H1 (cell line): ENCODE measurements around the gene RAB30. TPM values are rescaled to one million over a fixed set of nuclear protein-coding genes. Genes with fewer than 3 reads are reported as not detected.

Source experiments
- CTCF ChIA-PET: fragments of 300-600 bp; sonication (Branson Sonifier 250); formaldehyde crosslinking; loops from one replicate; lab custom pipeline; 2021; ENCODE audit not compliant: partially characterized antibody; lab: Charles Lee
- POLR2A ChIA-PET: fragments of 300-600 bp; sonication (Branson Sonifier 250); formaldehyde crosslinking; loops from one replicate; lab custom pipeline; 2021; ENCODE audit warnings: inconsistent platforms; ENCODE audit not compliant: partially characterized antibody; lab: Charles Lee
- DNase-seq, 2 experiments: peaks; one replicate each; pipeline versions ENCODE4 v3.0.0 to v3.0.0-alpha.2; 2010 to 2022; ENCODE audit warnings: low spot score in 2 of 2, low read depth in 1 of 2, mixed read lengths in 1 of 2
- FAIRE-seq: peaks from 2 replicates; lab custom pipeline; 2011; peaks lifted over from hg19 to GRCh38; lab: Jason Lieb, UNC
- H2AFZ ChIP-seq: 2 replicates; pipeline ENCODE4 v1.8.1; 2012; ENCODE audit warnings: low read length, inconsistent platforms
- H2AK5ac ChIP-seq: 2 replicates; pipeline ENCODE4 v1.6.1; 2013; ENCODE audit warnings: low read depth, low read length
- H2BK120ac ChIP-seq: replicated peaks from 2 replicates; pipeline ENCODE3; 2013; ENCODE audit warnings: low read depth, low read length, inconsistent platforms
- H2BK12ac ChIP-seq: 2 replicates; pipeline ENCODE4 v1.6.1; 2013; ENCODE audit warnings: low read depth, low read length
- H2BK15ac ChIP-seq: 2 replicates; pipeline ENCODE4 v1.6.1; 2013; ENCODE audit warnings: low read length
- H2BK20ac ChIP-seq: 2 replicates; pipeline ENCODE4 v1.6.1; 2013; ENCODE audit warnings: low read length
- H2BK5ac ChIP-seq: 2 replicates; pipeline ENCODE4 v1.6.1; 2013; ENCODE audit warnings: low read depth, low read length
- H3K14ac ChIP-seq: 2 replicates; pipeline ENCODE4 v1.6.1; 2013; ENCODE audit warnings: inconsistent platforms; ENCODE audit not compliant: insufficient read length
- H3K18ac ChIP-seq: 2 replicates; pipeline ENCODE4 v1.6.1; 2013; ENCODE audit warnings: low read length; ENCODE audit errors: extremely low read depth
- H3K23ac ChIP-seq: 2 replicates; pipeline ENCODE4 v1.6.1; 2013; ENCODE audit warnings: inconsistent platforms; ENCODE audit not compliant: insufficient read length
- H3K23me2 ChIP-seq: 2 replicates; pipeline ENCODE4 v1.6.1; 2013; ENCODE audit warnings: low read depth, low read length
- H3K27ac ChIP-seq: 2 replicates; pipeline ENCODE4 v1.6.1; 2011; ENCODE audit warnings: low read depth, low read length, inconsistent platforms
- H3K27me3 ChIP-seq, 4 experiments: replicated peaks in 1 of 4; 1 replicate in 1 of 4; 2 replicates in 3 of 4; pipeline versions ENCODE4 v1.6.1 to v1.8.1; 2011 to 2013; ENCODE audit warnings: low read length in 3 of 4, mild to moderate bottlenecking in 3 of 4, inconsistent platforms in 2 of 4, mixed read lengths in 2 of 4, moderate library complexity in 1 of 4; ENCODE audit not compliant: control insufficient read depth in 3 of 4, insufficient read depth in 3 of 4; ENCODE audit errors: extremely low read depth in 1 of 4
- H3K36me3 ChIP-seq, 4 experiments: 2 replicates each; pipeline versions ENCODE4 v1.6.1 to v1.8.1; 2011 to 2013; ENCODE audit warnings: mild to moderate bottlenecking in 4 of 4, low read length in 3 of 4, moderate library complexity in 2 of 4, control low read depth in 1 of 4, inconsistent platforms in 1 of 4; ENCODE audit not compliant: insufficient read depth in 4 of 4, control insufficient read depth in 2 of 4
- H3K4ac ChIP-seq: replicated peaks from 2 replicates; pipeline ENCODE3; 2013; ENCODE audit warnings: low read length, low read depth, mixed read lengths, inconsistent platforms; ENCODE audit not compliant: insufficient read length
- H3K4me1 ChIP-seq, 4 experiments: replicated peaks in 1 of 4; 1 replicate in 1 of 4; 2 replicates in 3 of 4; pipeline versions ENCODE4 v1.6.1 to v1.8.1; 2011 to 2013; ENCODE audit warnings: low read length in 3 of 4, inconsistent platforms in 2 of 4, mixed read lengths in 1 of 4; ENCODE audit not compliant: insufficient read depth in 4 of 4, control insufficient read depth in 3 of 4
- H3K4me2 ChIP-seq, 2 experiments: 2 replicates each; pipeline versions ENCODE4 v1.6.1 to v1.8.1; 2011 to 2013; ENCODE audit warnings: low read depth in 2 of 2, low read length in 2 of 2, control low read depth in 1 of 2, inconsistent platforms in 1 of 2, mild to moderate bottlenecking in 1 of 2; ENCODE audit not compliant: insufficient read depth in 1 of 2
- H3K4me3 ChIP-seq, 4 experiments: fragments of 200-600, 300-600 bp in 1 of 4; sonication (generic), shearing (Covaris generic), sonication (Bioruptor Twin) in 1 of 4; 2 replicates each; pipeline versions ENCODE4 v1.5.1 to v1.8.1; 2011 to 2016; ENCODE audit warnings: low read length in 4 of 4, low read depth in 3 of 4, control low read depth in 2 of 4, inconsistent platforms in 2 of 4, mild to moderate bottlenecking in 2 of 4, mixed read lengths in 1 of 4, moderate library complexity in 1 of 4; ENCODE audit not compliant: insufficient read depth in 2 of 4; ENCODE audit errors: extremely low read depth in 1 of 4
- H3K56ac ChIP-seq: replicated peaks from 2 replicates; pipeline ENCODE3; 2013; ENCODE audit warnings: low read depth, mild to moderate bottlenecking, mixed read lengths, low read length, inconsistent platforms; ENCODE audit not compliant: insufficient read length
- H3K79me1 ChIP-seq: 2 replicates; pipeline ENCODE4 v1.6.1; 2013; ENCODE audit warnings: low read depth, low read length, control low read depth
- H3K79me2 ChIP-seq, 2 experiments: 2 replicates each; pipeline versions ENCODE4 v1.6.1 to v1.8.1; 2012 to 2013; ENCODE audit warnings: low read length in 2 of 2, mild to moderate bottlenecking in 2 of 2, inconsistent platforms in 1 of 2; ENCODE audit not compliant: insufficient read depth in 2 of 2, control insufficient read depth in 1 of 2
- H3K9ac ChIP-seq, 4 experiments: replicated peaks in 1 of 4; 1 replicate in 1 of 4; 2 replicates in 3 of 4; pipeline versions ENCODE4 v1.6.1 to v1.8.1; 2011 to 2013; ENCODE audit warnings: low read depth in 3 of 4, low read length in 3 of 4, control low read depth in 2 of 4, mild to moderate bottlenecking in 2 of 4, moderate library complexity in 2 of 4, inconsistent platforms in 1 of 4; ENCODE audit errors: extremely low read depth in 1 of 4
- H3K9me3 ChIP-seq, 2 experiments: 2 replicates each; pipeline versions ENCODE4 v1.6.1 to v1.8.1; 2012 to 2013; ENCODE audit warnings: mild to moderate bottlenecking in 2 of 2, moderate library complexity in 2 of 2, control low read depth in 1 of 2, inconsistent platforms in 1 of 2, low read depth in 1 of 2, low read length in 1 of 2, mixed read lengths in 1 of 2; ENCODE audit not compliant: insufficient read depth in 2 of 2
- H4K20me1 ChIP-seq, 2 experiments: replicated peaks in 1 of 2; 2 replicates each; pipeline versions ENCODE3 to v1.8.1; 2011 to 2013; ENCODE audit warnings: inconsistent platforms in 2 of 2, low read length in 2 of 2, mild to moderate bottlenecking in 1 of 2; ENCODE audit not compliant: insufficient read depth in 2 of 2, control insufficient read depth in 1 of 2
- H4K5ac ChIP-seq: 2 replicates; pipeline ENCODE4 v1.6.1; 2013; ENCODE audit warnings: low read length, low read depth, mixed read lengths, inconsistent platforms; ENCODE audit not compliant: insufficient read length
- H4K8ac ChIP-seq: 2 replicates; pipeline ENCODE4 v1.8.0; 2013; ENCODE audit warnings: mild to moderate bottlenecking, moderate library complexity, low read length, inconsistent platforms; ENCODE audit not compliant: insufficient read depth; ENCODE audit errors: extremely low read depth
- H4K91ac ChIP-seq: replicated peaks from 2 replicates; pipeline ENCODE3; 2013; ENCODE audit warnings: low read length, mixed read lengths, inconsistent platforms; ENCODE audit not compliant: insufficient read length
- SAP30 ChIP-seq: fragments of 300-600 bp; sonication (generic); IDR thresholded peaks from 2 replicates; pipeline ENCODE4 v1.7.1; 2012; ENCODE audit warnings: low read length, moderate library complexity, mild to moderate bottlenecking, inconsistent platforms; ENCODE audit not compliant: insufficient read depth, insufficient replicate concordance
- polyA plus RNA-seq, 7 experiments: library from polyadenylated mRNA; depleted of rRNA in 3 of 7; stranded (reverse) in 5 of 7; unstranded in 2 of 7; fragments of >200 nt in 5 of 7; fragments of 200-250 nt in 2 of 7; gene quantifications; 1 replicate in 5 of 7; 2 replicates in 1 of 7; 4 replicates in 1 of 7; pipeline versions ENCODE4 v1.2.1 to v1.2.3, GENCODE V29; 2011 to 2013; ENCODE audit warnings: missing spikeins in 2 of 7, mixed read lengths in 2 of 7
- total RNA-seq: library from RNA; stranded (reverse); fragmentation: NEBNext Ultra II Directional; extraction: Animal tissue kit (Norgen Biotek cat#: 25700); gene quantifications from 2 replicates; pipeline ENCODE4 v1.2.1, GENCODE V29; 2021

Gene RAB30
- total and polyA plus RNA-seq, 2 of the 8 experiments (the other 6 are each of a cell fraction or from before 2014, with no cell fraction given), result 1.6 to 11.7 TPM

DNA sequence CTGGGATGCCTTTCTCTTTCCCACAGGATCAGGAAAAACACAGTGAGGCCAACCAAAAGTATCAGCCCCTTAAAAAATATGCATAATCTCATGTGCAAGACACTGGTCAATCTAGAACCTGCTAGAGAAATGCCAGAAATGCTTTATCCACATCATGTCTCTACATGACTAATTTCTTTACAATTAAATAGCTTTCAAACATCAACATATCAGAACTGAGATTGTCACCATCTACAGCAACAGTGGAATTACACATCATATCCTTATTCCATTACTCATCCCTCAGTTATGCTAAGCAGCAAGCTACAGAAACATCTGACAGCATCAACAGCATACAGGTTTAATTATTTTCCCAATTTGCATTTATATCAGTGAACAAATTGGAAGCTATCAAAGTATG, 91.4 kb downstream of the RAB30 start:
- H3K23me2 ChIP-seq, result no peaks in the 10 kb centered on the region
- H2BK120ac ChIP-seq, result no peak overlapping the region
- no peak overlapping the region for H2BK15ac ChIP-seq
- no peak overlapping the region for H3K23ac ChIP-seq
- no peak overlapping the region for H3K4ac ChIP-seq
- no peak overlapping the region for H3K9ac ChIP-seq
- H3K79me2 ChIP-seq, result no peaks in the 10 kb centered on the region
- no peak overlapping the region for H3K4me3 ChIP-seq
- H3K79me1 ChIP-seq, result no peaks in the 10 kb centered on the region
- H2BK20ac ChIP-seq, result no peak overlapping the region
- ChIA-PET CTCF (interaction anchor here (0.9 to 1.0 kb wide), 2 partner anchors 10 to 54 kb away, joined by 3 read pairs; no protein-coding TSS in a partner anchor), POLR2A (no interaction called here)
- H3K4me2 ChIP-seq, result no peak overlapping the region
- H3K14ac ChIP-seq, result no peak overlapping the region
- H3K36me3 ChIP-seq, result no peaks in the 10 kb centered on the region
- no peak overlapping the region for H4K5ac ChIP-seq
- FAIRE-seq, result no peak
- no peak for TF ChIP-seq SAP30
- H2AK5ac ChIP-seq, result no peak overlapping the region
- no peak for DNase-seq
- H3K18ac ChIP-seq, result no peak overlapping the region
- no peak overlapping the region for H4K91ac ChIP-seq
- H3K27ac ChIP-seq, result no peak overlapping the region
- H3K27me3 ChIP-seq, result no peaks in the 10 kb centered on the region
- no peaks in the 10 kb centered on the region for H4K20me1 ChIP-seq
- H3K9me3 ChIP-seq, result no peaks in the 10 kb centered on the region
- no peaks in the 10 kb centered on the region; a peak in 1 of 7 replicates for H3K4me1 ChIP-seq
- H2AFZ ChIP-seq, result no peak overlapping the region
- H2BK5ac ChIP-seq, result no peak overlapping the region
- H2BK12ac ChIP-seq, result no peak overlapping the region
- H3K56ac ChIP-seq, result no peak overlapping the region
- H4K8ac ChIP-seq, result no peak overlapping the region
